Stimulated activated CD4-positive, alpha-beta T cell treated with anti-CD3 and anti-CD28 coated beads, Interleukin-4, amount 100 ng/mL, for 4 hours (primary cell): ENCODE data around the gene MAPRE3.
"Not testable (repeated sequence)": the region's sequence is repeated elsewhere in the genome, so short reads cannot be mapped to it uniquely, and the experiment has no call there.

Experiments used
- DNase-seq, 2 experiments: peaks; one replicate each; pipeline ENCODE4 v3.0.0-alpha.2; 2020

The MAPRE3 gene

DNA sequence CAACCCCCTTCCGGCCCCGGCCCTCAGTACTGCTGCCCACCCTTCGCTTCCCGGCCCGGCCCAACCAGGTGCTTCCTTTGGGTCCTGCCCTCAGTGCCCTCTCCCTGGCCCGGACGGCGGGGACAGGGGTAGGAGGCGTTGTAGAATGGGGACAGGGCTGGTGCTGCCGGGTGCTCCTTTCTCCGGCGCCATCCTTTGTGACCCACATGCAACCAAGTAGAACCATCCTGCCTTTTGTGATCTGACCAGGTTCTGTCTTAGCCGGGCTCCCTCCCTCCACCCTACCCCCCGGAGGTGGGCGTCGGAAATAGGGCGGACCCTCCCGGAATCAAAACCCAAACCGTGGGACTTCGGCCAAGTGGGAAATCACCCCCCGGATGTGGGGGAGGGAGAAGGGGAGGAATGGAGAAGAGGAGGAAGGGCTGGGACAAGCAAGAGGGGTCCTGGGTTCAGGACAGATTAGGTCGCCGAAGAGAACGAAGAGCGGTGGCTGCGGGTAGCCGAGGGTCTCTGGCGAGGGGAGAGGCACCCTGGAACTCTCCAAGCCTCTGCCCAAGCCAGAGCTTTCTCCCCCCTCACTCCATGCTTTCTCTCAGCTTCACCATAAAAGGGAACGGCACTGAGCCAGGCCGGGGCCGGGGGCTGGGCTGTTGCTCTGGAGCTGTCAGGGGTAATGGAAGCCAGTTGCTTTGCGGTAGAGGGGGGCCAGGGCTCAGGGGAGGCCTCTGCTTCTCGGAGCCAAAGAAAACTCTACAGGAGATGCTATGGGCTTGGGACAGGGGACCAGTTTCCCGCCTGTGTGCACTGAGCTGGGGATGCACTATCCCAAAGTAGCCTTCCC, 101.8 kb downstream of the MAPRE3 start:
- peak; percentile 35 to 41 for DNase-seq

DNA sequence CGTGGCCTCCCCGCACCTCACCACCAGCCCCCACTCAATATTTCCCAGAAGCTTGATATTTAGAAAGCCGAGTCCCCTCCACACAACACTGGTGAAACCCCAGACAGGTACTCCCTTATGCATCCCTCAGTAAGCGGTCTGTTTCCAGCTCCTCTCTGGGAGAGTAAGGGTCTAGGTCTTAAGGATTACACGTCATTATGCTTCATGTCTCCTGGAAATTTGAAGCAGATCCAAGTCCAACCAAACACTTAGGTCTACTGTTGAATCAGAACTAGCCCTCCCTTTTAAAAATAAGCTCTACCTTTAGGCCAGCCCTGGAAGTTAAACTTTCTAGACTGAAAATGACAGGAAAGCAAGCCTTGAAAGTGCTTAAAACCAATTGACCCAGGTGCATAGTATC, 102.5 kb downstream of the MAPRE3 start:
- no peak for DNase-seq

DNA sequence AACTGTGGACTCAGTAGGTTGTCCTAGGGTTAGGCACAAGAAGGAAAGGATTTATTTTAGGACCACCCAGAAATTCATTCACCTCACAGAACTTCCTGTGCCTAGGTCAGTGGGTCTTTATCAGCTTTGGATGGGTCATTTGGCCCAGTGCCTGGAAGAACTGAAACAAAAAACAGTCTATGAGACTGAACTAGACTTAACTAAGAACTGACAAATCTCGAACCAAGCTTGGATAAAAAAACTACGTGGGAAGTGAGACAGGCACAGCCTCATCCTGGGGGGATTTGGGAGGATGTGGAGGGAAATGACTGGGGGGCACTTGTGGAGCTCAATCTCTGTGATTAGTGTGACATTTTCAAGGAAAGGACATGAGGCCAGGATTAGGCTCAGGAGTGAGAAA, 103.3 kb downstream of the MAPRE3 start:
- DNase-seq = no peak

DNA sequence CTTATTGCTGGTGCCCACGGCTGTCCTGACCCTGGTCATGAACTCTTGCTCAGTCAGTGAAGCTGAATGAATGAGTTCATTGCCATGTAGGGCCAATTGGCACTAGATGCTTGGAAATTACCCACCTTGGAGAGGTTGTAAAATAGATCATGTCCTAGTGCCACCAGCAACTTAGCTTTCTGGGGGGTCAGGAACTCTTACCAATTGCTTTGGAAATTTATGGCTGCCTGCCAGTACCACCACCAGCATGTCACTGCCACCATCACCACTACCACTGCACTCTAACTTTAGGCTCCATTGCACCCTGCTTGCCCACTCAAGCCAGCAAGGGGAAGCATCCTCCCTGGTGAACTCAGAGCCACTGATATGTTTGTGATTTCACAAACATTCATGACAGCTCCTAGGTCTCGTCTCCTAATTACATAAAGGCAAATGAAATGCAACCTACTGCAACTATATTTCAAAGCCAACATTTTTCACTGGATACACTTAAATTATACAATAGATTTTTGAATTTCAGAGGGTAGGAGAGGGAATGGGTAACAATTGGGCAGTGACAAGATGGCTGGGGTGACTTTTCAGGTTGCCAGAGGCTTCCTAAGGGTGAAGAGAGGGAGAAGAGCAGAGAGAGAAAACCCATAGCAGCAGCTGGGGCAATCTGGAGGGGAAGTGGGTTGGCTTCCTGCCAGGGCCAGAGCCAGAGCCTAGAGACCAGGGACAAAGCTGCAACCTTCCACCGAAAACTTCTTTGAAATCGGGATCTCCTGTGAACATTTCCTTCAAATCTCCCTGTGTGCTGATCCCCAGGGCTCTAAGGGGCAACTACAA, 104.5 kb downstream of the MAPRE3 start:
- peak in 1 of 2 experiments; percentile 39 for DNase-seq

DNA sequence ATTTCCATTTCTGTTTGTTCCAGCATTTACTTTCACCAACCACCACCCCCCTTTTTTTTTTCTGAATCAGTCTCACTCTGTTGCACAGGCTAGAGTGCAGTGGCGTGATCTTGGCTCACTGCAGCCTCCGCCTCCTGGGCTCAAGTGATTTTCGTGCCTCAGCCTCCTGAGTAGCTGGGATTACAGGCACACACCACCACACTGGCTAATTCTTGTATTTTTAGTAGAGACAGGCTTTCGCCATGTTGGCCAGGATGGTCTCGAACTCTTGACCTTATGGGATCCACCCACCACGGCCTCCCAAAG, 105.1 kb downstream of the MAPRE3 start:
- DNase-seq = not testable (repeated sequence)

DNA sequence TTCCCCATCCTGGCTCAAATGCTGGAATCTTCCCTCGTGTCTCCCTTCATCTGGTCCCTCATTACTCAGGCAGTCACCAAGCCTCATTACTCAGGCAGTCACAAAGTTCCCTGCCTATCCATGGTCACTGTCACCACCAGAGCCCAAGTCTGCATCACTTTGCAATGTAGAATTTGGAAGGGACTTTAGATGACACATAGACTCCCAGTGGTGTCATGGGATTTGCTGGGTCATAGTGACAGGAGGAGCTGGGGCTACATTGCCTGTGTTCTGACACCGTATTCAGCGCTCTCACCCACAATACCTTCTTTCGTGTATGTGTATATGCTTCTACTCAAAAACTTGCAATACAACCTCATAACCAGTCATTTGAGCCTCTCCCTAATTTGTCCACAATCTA, 105.9 kb downstream of the MAPRE3 start:
- no peak for DNase-seq
